Thyroid gland (tissue), 4 donors: ENCODE data around the gene EDEM3. TPM values are rescaled to one million over a fixed set of nuclear protein-coding genes. Genes with fewer than 3 reads are reported as not detected.

Source experiments
- DNase-seq, 2 donors: peaks; one replicate each; pipeline ENCODE4 v3.0.0-alpha.2; 2019
- H3K27ac ChIP-seq, 3 donors: fragments of 200-600 bp; sonication (generic); 1 replicate in 2 of 3; 2 replicates in 1 of 3; pipeline ENCODE4 v1.5.1; 2016 to 2019; ENCODE audit warnings: mild to moderate bottlenecking in 1 of 3, moderate library complexity in 1 of 3
- H3K27me3 ChIP-seq: fragments of 200-600 bp; sonication (generic); one replicate; pipeline ENCODE4 v1.5.1; 2019
- H3K36me3 ChIP-seq, 2 donors: fragments of 200-600 bp; sonication (generic); one replicate each; pipeline ENCODE4 v1.5.1; 2016 to 2019
- H3K4me1 ChIP-seq, 2 donors: fragments of 200-600 bp; sonication (generic); one replicate each; pipeline ENCODE4 v1.5.1; 2017 to 2019
- H3K4me3 ChIP-seq, 3 donors: fragments of 200-600 bp; sonication (generic); replicated peaks in 1 of 3; 1 replicate in 2 of 3; 2 replicates in 1 of 3; pipeline ENCODE4 v1.5.1; 2016; ENCODE audit warnings: mild to moderate bottlenecking in 1 of 3
- H3K9me3 ChIP-seq: fragments of 200-600 bp; sonication (generic); one replicate; pipeline ENCODE4 v1.5.1; 2017
- POLR2A ChIP-seq, 2 donors: fragments of 450-650 bp; IDR thresholded peaks; one replicate each; pipeline ENCODE4 v1.6.1; 2017; ENCODE audit warnings: antibody characterized with exemption in 2 of 2, mild to moderate bottlenecking in 2 of 2, moderate library complexity in 1 of 2
- WGBS, 2 donors: methylation state at CpG; one replicate each; pipeline ENCODE4 v1.1.5; 2017; 5-methylcytosine and 5-hydroxymethylcytosine counted together
- intact Hi-C: fragments of 100-400 bp; cut with DNase I; formaldehyde crosslinking; loops from one replicate; pipeline ENCODE4 v1.15.1; 2023
- total RNA-seq, 4 donors: library from RNA; depleted of rRNA; stranded (reverse); fragments of >200 nt; gene quantifications; one replicate each; pipeline ENCODE4 v1.2.3, GENCODE V29; 2016
- TF ChIP-seq, protein P1 (sequence below), 6 experiments: fragments of 200-600 bp in 3 of 6; fragments of 450-650 bp in 3 of 6; sonication (generic) in 3 of 6; IDR thresholded peaks; one replicate each; pipeline ENCODE4 v1.5.1; 2016 to 2019; ENCODE audit warnings: antibody characterized with exemption in 6 of 6, mild to moderate bottlenecking in 2 of 6, inconsistent platforms in 1 of 6, moderate library complexity in 1 of 6

Gene EDEM3
- total RNA-seq, 4 donors from 2014 or later = 29.3 to 43.0 (median 35.9) TPM

DNA sequence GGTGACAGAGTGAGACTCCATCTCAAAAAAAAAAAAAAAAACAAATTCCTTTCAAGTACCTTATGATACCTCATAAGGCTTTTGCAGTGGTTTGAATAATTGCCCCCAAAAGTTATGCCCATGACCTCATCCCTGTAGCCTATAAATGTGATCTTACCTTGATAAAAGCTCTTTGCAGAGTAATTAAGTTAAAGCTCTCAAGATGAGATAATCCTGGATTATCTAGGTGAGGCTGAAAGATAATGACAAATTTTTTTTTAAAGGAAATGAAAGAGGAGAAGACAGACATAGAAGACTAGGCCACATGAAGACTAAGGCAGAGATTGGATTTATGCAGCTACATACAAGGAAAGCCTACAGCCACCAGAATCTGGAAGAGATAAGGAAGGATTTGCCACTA is 20.7 kb upstream of the EDEM3 start:
- TF ChIP-seq, protein P1, sequence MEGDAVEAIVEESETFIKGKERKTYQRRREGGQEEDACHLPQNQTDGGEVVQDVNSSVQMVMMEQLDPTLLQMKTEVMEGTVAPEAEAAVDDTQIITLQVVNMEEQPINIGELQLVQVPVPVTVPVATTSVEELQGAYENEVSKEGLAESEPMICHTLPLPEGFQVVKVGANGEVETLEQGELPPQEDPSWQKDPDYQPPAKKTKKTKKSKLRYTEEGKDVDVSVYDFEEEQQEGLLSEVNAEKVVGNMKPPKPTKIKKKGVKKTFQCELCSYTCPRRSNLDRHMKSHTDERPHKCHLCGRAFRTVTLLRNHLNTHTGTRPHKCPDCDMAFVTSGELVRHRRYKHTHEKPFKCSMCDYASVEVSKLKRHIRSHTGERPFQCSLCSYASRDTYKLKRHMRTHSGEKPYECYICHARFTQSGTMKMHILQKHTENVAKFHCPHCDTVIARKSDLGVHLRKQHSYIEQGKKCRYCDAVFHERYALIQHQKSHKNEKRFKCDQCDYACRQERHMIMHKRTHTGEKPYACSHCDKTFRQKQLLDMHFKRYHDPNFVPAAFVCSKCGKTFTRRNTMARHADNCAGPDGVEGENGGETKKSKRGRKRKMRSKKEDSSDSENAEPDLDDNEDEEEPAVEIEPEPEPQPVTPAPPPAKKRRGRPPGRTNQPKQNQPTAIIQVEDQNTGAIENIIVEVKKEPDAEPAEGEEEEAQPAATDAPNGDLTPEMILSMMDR (IDR thresholded peaks at IDR 0.05) = no peak
- no peak for TF ChIP-seq POLR2A (IDR thresholded peaks at IDR 0.05)
- intact Hi-C loops = no loop called here
- H3K4me1 ChIP-seq = no peaks in the 10 kb centered on the region

DNA sequence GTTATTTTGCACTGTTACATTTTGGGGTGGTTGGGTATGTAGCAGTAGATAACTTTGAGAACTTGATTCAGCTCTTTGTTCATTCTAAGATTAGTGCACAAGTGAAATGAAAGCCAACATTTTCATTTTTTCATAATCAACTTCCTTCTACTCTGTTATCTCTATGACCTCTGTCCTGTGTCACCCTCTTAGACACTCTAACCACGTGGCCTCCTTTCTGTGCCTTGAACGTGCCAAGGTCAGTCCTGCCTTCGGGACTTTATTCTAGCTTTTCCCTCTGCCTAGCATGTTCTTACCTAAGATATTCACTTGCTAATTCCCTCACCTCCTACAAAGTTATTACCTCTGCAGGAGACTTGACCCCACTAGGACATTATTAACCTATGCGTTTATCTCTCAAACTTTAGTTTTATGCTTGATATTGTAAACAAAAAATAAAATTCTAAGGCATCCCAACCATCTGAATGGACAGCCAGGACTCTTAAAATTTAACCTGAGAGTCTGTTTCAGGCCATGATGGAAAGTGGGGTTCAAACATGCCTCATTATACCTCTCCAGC is 19.2 kb upstream of the EDEM3 start:
- H3K27me3 ChIP-seq = no peaks in the 10 kb centered on the region
- H3K9me3 ChIP-seq = no peaks in the 10 kb centered on the region
- no peak overlapping the region for H3K27ac ChIP-seq
- H3K4me1 ChIP-seq = no peaks in the 10 kb centered on the region
- no peak for DNase-seq
- H3K4me3 ChIP-seq = no peak overlapping the region
- H3K36me3 ChIP-seq = no peaks in the 10 kb centered on the region
- TF ChIP-seq, protein P1 (IDR thresholded peaks at IDR 0.05) = no peak
- 81 to 89% methylated on average over 4 of the region's 4 CpGs for WGBS, 2 donors
- intact Hi-C loops = no loop called here

More for the DNA sequence above, 20.7 kb upstream of the EDEM3 start:
- Histone ChIP-seq H3K36me3 (no peaks in the 10 kb centered on the region), H3K4me3 (no peak overlapping the region), H3K9me3 (no peaks in the 10 kb centered on the region), H3K27me3 (no peaks in the 10 kb centered on the region), H3K27ac (no peak overlapping the region)
- DNase-seq = no peak

DNA sequence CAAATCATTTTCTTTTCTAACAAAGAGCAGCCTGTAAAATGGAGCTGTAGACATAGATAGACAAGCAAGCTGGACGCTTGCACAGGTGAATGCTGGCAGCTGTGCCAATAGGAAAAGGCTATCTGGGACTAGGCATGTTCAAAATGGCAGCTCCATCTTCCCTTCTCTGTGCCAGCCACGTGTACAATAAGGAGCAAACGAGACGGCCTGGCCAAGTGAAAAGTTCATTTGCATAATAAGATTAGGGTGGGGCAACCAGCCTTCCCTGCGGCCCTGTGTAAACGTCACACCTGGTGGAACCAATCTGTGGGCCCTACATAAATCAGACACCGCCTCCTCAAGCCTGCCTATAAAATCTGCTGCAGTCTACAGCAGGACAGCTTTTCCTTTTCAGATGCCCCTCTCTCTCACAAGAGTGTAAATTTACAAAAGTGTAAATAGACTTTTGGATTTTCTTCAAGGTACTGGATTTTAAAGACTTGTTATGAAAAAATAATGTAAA is 16.6 kb upstream of the EDEM3 start:
- Histone ChIP-seq H3K27ac (no peak overlapping the region), H3K4me1 (no peaks in the 10 kb centered on the region), H3K27me3 (no peaks in the 10 kb centered on the region), H3K9me3 (no peaks in the 10 kb centered on the region), H3K36me3 (no peaks in the 10 kb centered on the region), H3K4me3 (no peak overlapping the region)
- intact Hi-C loops = no loop called here
- DNase-seq = no peak
- WGBS, 2 donors = 66 to 69% methylated on average over 7 of the region's 7 CpGs
- TF ChIP-seq, protein P1 (IDR thresholded peaks at IDR 0.05) = no peak
- TF ChIP-seq POLR2A (IDR thresholded peaks at IDR 0.05) = no peak

DNA sequence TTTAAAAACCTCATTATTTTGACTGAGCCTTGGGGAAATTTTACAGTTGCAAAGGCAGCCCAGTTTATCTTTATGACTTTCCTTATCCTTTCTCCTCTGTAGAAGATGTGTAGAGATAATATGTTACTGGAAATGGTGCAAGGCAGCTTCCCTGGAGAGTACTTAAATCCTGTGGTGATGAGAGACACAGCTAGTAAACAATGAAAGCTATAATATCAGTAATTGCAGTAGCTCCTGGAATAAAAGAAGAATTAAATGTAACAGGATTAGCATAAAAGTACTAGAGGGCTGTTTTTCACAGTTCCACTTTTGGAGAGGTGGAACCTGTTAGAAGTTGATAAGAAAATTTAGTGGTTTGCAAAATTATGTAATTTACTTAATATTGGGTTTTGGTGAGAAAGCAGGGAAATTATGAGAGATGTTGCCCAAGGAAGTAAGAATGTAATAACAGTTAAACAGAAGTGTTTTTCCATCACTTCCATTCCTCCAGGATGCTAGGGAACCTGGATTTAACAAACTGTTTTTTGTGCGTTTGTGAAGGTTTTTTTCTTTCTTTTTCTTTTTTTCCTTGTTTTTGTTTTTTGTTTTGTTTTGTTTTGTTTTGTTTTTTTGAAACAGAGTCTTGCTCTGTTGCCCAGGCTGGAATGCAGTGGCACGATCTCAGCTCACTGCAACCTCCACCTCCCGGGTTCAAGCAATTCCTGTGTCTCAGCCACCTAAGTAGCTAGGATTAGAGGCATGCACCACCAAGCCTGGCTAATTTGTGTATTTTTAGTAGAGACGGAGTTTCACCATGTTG is 15.7 kb upstream of the EDEM3 start:
- WGBS, 2 donors = 91 to 93% methylated on average over 4 of the region's 4 CpGs
- no peaks in the 10 kb centered on the region for H3K36me3 ChIP-seq
- H3K27me3 ChIP-seq = no peaks in the 10 kb centered on the region
- no peak for TF ChIP-seq POLR2A (IDR thresholded peaks at IDR 0.05)
- TF ChIP-seq, protein P1 (IDR thresholded peaks at IDR 0.05) = no peak
- no peak overlapping the region for H3K4me3 ChIP-seq
- no peaks in the 10 kb centered on the region for H3K9me3 ChIP-seq
- intact Hi-C loops = no loop called here
- DNase-seq = no peak
- no peak overlapping the region for H3K27ac ChIP-seq
- H3K4me1 ChIP-seq = no peaks in the 10 kb centered on the region

DNA sequence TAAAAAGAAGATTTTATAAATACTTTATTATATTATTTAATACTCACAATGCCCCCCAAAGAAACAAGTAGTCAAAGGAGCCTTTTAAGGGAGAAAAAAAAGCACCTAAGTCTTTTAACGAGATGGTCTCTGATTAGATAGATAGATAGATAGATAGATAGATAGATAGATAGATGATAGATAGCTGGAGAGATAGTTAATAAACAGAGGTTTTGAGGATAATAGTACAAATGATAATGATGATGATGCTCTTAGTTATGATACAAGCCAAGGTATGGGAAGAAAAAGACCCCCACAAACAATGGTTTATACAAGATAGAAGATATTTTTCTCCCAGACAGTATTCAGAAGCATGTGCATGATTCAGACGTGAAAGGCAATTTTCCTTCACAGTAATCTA is 14.6 kb upstream of the EDEM3 start:
- intact Hi-C loops = no loop called here
- no peaks in the 10 kb centered on the region for H3K27me3 ChIP-seq
- H3K36me3 ChIP-seq = no peaks in the 10 kb centered on the region
- no peaks in the 10 kb centered on the region for H3K4me1 ChIP-seq
- 55 to 82% methylated on average over 2 of the region's 2 CpGs for WGBS, 2 donors
- no peak for DNase-seq
- H3K4me3 ChIP-seq = no peak overlapping the region
- H3K9me3 ChIP-seq = no peaks in the 10 kb centered on the region
- no peak overlapping the region for H3K27ac ChIP-seq
- no peak for TF ChIP-seq POLR2A (IDR thresholded peaks at IDR 0.05)
- TF ChIP-seq, protein P1 (IDR thresholded peaks at IDR 0.05) = no peak
